ENCODE results near the gene FOXP1.

DNA sequence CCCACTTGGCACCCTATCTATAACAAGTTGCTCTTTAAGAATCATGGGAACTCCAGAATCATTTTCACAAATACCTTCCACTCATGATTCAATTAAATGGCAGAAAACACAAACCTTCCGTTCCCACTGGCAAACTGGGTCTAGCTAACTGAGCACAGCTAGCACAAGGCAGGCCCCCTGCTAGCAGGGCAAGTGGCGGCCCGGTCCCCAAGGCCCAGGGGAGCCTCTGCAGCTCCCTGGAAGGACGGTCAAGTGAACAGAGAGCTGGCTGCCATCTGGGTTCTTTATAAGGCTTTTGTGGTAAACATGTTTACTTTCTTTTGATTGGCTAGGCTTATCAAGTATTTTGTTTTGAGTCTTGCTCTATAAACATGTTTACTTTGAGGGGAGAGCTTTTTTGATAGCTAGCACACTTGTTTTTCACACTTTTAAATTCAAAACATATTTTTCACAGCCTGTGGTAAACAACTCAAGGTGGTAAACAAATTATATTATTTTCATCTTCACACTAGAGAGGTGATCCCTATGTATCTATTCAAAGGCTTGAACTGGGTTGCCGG is 81.4 kb downstream of the FOXP1 start:
- no peak for TF ChIP-seq EZH2 (IDR thresholded peaks at IDR 0.05; ENCODE audit: borderline replicate concordance, low read length)
- TF ChIP-seq, protein P1, sequence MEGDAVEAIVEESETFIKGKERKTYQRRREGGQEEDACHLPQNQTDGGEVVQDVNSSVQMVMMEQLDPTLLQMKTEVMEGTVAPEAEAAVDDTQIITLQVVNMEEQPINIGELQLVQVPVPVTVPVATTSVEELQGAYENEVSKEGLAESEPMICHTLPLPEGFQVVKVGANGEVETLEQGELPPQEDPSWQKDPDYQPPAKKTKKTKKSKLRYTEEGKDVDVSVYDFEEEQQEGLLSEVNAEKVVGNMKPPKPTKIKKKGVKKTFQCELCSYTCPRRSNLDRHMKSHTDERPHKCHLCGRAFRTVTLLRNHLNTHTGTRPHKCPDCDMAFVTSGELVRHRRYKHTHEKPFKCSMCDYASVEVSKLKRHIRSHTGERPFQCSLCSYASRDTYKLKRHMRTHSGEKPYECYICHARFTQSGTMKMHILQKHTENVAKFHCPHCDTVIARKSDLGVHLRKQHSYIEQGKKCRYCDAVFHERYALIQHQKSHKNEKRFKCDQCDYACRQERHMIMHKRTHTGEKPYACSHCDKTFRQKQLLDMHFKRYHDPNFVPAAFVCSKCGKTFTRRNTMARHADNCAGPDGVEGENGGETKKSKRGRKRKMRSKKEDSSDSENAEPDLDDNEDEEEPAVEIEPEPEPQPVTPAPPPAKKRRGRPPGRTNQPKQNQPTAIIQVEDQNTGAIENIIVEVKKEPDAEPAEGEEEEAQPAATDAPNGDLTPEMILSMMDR (conservative IDR thresholded peaks at IDR 0.05 in 1 of 2, IDR thresholded peaks at IDR 0.05 in 1 of 2; ENCODE audit: extremely low read depth in 1 of 2, insufficient read depth in 1 of 2, low read depth in 1 of 2, low read length in 2 of 2) = no peak

Measured in mammary epithelial cell (primary cell).